ENCODE data around the gene PPP1R27. TPM values are rescaled to one million over a fixed set of nuclear protein-coding genes. Genes with fewer than 3 reads are reported as not detected.
A peak's percentile ranks its signal among the peaks of the same experiment; 100 is the strongest.

The PPP1R27 gene
- polyA plus RNA-seq, 2 of the 4 experiments (the other 2 are of a cell fraction): 0.09 TPM; not detected in 1

DNA sequence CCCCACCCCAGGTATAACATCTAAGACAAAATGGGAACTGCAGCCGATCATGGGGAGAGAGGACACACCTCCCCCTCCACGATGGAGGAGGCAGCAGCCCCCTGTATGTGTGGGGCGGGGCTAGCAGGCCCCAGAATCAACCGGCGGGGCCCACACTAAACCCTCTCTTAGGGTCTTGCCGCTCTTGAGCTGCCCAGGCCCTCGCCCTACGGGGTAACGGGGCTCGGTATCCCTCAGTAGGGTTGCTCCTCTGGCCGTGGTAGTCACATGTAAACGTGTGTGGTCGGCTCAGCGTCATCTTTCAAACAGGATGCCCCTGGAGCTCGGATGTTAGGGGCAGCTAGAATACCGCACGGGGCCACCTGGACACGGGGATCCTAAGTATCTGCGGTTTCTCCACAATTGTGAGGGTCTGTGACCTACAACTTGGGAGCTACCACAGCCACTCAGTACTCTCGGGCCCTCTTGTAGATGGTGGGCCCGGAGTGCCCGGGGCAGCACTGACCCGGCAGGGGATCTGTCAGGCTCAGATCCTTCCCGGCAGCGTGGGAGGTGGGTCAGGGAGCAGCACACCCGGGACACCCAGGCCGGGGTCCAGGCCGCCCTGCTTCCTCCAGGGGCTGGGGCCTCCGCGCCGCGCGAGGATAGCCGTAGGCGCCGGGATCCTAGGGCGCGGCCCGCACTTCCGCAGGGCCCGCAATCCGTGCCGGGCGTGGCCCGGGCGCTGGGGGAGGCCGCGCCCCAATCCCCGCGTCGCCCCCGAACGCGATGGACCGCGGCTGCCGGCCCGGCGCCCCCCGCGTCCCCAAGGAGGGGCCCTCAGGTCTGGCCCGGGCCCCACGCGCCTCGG, 35.5 kb upstream of the PPP1R27 start (continued):
- TF ChIP-seq PBX3 (IDR thresholded peaks at IDR 0.05) (peak; percentile 15; the same call in 1 of the 2 replicates), SREBF2 (IDR thresholded peaks at IDR 0.05) (no peak), KDM1A (IDR thresholded peaks at IDR 0.05; ENCODE audit: low read depth) (no peak), CHD4 (IDR thresholded peaks at IDR 0.05; ENCODE audit: borderline replicate concordance) (no peak), ESRRA (IDR thresholded peaks at IDR 0.05; ENCODE audit: borderline replicate concordance, low read length) (no peak), RFX5 (IDR thresholded peaks at IDR 0.05) (no peak), JUNB (IDR thresholded peaks at IDR 0.05) (no peak), MYC (IDR thresholded peaks at IDR 0.05; ENCODE audit: borderline replicate concordance, low read length) (no peak; the same call in 1 of the 2 replicates), FOSL2 (IDR thresholded peaks at IDR 0.05) (no peak), FOSL2 (CRISPR knock-in tag; IDR thresholded peaks at IDR 0.05) (no peak), RNF2 (IDR thresholded peaks at IDR 0.05; ENCODE audit: borderline replicate concordance, low read depth) (no peak), TP53 (CRISPR knock-in tag; IDR thresholded peaks at IDR 0.05) (peak; percentile 72; the same call in 1 of the 2 replicates), POLR2A (IDR thresholded peaks at IDR 0.05; ENCODE audit: low read length) (peak; percentile 34; the same call in 1 of the 2 replicates), GATA3 (IDR thresholded peaks at IDR 0.05; ENCODE audit: borderline replicate concordance) (0 out of 2 replicates have a peak, but pooled peaks have one; percentile 11), REST (IDR thresholded peaks at IDR 0.05) (no peak; the same call in 1 of the 2 replicates), TFCP2L1 (CRISPR knock-in tag; IDR thresholded peaks at IDR 0.05) (0 out of 2 replicates have a peak, but pooled peaks have one; percentile 57), RCOR1 (IDR thresholded peaks at IDR 0.05; ENCODE audit: low read depth, low read length) (no peak), CBX8 (IDR thresholded peaks at IDR 0.05) (no peak), HOXB13 (CRISPR knock-in tag; IDR thresholded peaks at IDR 0.05; ENCODE audit: low read depth) (no peak), EP300 (IDR thresholded peaks at IDR 0.05) (no peak), FOSB (CRISPR knock-in tag; IDR thresholded peaks at IDR 0.05) (peak; percentile 66; the same call in 1 of the 2 replicates), JUN (IDR thresholded peaks at IDR 0.05) (no peak), BHLHE40 (IDR thresholded peaks at IDR 0.05; ENCODE audit: low read depth, low read length) (no peak), PHF8 (IDR thresholded peaks at IDR 0.05; ENCODE audit: borderline replicate concordance, low read depth) (peak; percentile 66; the same call in 1 of the 2 replicates), ATOH8 (CRISPR knock-in tag; IDR thresholded peaks at IDR 0.05; ENCODE audit: low read depth) (no peak), NFE2L2 (conservative IDR thresholded peaks at IDR 0.05; ENCODE audit: low read length) (no peak)
- TF ChIP-seq, protein P1, sequence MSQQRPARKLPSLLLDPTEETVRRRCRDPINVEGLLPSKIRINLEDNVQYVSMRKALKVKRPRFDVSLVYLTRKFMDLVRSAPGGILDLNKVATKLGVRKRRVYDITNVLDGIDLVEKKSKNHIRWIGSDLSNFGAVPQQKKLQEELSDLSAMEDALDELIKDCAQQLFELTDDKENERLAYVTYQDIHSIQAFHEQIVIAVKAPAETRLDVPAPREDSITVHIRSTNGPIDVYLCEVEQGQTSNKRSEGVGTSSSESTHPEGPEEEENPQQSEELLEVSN (IDR thresholded peaks at IDR 0.05; ENCODE audit: borderline replicate concordance, low read depth): 0 out of 2 replicates have a peak, but pooled peaks have one; percentile 19
- TF ChIP-seq, protein P2, sequence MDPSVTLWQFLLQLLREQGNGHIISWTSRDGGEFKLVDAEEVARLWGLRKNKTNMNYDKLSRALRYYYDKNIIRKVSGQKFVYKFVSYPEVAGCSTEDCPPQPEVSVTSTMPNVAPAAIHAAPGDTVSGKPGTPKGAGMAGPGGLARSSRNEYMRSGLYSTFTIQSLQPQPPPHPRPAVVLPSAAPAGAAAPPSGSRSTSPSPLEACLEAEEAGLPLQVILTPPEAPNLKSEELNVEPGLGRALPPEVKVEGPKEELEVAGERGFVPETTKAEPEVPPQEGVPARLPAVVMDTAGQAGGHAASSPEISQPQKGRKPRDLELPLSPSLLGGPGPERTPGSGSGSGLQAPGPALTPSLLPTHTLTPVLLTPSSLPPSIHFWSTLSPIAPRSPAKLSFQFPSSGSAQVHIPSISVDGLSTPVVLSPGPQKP (IDR thresholded peaks at IDR 0.05; ENCODE audit: low read depth, low read length): no peak
- TF ChIP-seq, protein P3, sequence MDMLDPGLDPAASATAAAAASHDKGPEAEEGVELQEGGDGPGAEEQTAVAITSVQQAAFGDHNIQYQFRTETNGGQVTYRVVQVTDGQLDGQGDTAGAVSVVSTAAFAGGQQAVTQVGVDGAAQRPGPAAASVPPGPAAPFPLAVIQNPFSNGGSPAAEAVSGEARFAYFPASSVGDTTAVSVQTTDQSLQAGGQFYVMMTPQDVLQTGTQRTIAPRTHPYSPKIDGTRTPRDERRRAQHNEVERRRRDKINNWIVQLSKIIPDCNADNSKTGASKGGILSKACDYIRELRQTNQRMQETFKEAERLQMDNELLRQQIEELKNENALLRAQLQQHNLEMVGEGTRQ (IDR thresholded peaks at IDR 0.05): no peak

All from A549 (cell line).